Limb (tissue), 2 donors: ENCODE measurements around the gene ADCY7.
A peak's percentile ranks its signal among the peaks of the same experiment; 100 is the strongest.

Experiments used
- DNase-seq, 2 donors: peaks; one replicate each; pipeline ENCODE4 v3.0.0-alpha.2; 2016; ENCODE audit errors: extremely low spot score in 2 of 2

ADCY7 gene

DNA sequence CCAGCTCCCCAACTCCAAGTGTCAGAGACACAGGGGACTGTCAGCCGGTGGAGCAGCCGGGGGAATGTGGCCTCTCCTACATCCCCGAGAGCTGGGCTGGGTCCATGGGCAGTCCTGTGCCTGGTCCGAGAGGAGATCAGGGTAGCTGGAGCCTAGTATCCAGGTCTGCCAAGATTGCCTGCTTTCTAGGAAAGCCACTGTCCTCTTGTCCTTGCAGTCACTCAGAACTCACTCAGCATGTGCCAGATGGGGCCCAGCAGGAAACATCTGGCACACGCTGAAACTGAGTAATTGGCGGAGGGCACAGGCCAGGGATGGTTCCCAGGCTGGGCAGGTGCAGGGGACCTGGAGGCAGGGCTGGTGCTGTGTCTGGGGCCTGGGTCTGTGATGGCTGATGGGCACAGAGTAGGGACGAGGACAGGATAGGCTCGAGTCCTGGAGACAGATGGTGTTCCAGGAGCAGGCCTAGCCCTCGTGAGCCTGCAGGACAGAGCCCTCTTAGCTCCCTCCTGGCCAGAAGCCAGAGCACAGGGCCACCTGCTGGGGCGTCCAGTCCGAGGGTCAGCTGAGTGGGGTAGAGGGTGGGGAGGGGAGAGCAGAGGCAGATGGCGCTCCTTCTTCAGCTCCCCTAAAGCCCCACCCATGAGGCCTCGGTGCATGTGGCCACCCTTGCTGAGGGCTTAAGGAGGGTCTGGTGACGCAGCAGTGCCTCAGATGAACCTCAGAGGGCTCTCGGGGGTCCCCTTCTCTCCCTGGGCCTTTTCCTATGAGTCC, 31.1 kb downstream of the ADCY7 start:
- peak in 1 of 2 donors; percentile 12 for DNase-seq

DNA sequence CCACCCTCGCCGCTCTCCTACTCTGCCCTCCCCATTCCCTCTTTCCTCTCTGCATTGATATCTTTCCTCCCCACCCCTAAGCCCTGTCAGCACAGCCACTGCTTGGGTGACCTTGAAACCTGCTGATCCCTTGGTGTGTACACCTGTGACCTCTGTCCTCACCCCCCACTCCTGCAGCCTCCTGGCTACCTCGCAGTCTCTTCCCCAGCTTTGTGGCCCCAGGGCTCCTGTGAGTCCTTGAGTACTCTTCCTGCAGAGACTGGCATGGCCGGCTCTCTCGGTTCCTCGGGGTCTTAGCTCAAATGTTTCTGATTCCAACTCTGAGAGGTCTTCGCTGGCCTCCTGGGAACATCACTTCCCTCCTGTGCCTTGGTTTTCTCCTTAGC, 31.7 kb downstream of the ADCY7 start:
- DNase-seq, result no peak

DNA sequence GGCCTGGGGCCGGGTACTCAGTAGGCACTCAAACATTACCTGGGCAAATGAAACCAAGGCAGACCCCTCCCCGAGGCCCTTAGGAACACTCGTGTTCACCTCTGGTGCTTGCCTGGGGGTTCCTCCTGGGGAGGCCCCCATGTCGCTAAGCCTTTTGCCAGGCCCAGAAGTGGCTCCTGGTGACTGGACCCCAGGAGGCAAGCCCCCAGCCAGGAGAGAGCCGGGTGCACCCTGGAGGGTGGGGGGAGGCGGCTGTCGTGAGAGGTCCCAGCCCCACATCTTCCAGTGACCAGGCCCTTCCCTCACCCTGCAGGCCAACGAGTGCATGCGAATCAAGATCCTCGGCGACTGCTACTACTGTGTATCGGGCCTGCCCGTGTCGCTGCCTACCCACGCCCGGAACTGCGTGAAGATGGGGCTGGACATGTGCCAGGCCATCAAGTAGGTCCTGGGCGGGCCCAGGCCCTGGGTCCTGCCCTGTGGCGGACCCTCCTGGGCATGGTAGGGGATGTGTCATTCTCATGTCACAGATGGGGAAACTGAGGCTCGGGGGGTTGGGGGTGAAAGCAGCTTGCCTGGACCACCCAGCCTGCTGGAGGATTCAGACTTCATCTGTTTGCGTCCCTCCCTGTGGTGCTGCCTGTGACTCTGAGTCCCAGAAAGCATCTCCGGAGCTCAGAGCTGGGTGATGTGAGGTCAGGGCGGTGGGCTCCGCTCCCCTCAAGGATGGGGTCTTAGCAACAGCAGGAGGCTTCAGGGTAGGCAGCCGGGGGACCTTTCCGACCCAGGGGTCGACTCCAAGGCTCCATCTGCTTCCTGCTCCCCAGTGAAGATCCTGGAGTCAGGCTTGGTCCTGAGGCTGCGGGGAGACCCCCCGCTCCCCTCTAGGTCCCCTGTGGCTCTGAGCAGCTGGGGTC, 32.5 kb downstream of the ADCY7 start:
- no peak for DNase-seq

DNA sequence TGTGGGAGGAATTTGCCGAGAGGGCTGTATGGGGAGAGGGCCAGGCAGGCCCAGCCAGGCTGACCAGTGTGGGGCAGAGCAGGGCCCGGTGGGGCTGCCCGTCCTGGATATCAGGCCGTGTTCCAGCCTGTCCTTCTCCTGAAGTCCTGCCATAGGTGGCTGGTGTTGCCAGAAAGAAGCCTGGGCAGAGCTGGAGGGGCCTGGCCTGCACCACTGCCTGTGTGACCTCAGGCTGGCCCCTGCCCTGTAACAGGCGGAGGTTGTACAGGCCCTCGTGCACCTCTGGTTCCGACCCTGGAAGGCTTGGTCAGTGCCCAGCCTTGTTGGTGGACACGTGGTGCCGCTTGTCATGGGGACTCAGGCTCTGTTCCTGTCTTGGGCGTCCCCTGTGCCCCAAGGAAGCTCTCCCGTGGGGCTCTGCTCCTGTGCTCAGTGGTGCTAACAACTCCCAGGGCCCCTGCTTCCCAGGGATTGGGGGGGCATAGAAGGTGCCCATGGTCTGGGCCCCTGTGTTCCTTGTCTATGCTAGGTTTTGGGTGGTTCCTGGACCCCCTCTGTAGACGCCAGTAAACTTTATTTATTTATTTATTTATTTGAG, 33.3 kb downstream of the ADCY7 start:
- no peak for DNase-seq

DNA sequence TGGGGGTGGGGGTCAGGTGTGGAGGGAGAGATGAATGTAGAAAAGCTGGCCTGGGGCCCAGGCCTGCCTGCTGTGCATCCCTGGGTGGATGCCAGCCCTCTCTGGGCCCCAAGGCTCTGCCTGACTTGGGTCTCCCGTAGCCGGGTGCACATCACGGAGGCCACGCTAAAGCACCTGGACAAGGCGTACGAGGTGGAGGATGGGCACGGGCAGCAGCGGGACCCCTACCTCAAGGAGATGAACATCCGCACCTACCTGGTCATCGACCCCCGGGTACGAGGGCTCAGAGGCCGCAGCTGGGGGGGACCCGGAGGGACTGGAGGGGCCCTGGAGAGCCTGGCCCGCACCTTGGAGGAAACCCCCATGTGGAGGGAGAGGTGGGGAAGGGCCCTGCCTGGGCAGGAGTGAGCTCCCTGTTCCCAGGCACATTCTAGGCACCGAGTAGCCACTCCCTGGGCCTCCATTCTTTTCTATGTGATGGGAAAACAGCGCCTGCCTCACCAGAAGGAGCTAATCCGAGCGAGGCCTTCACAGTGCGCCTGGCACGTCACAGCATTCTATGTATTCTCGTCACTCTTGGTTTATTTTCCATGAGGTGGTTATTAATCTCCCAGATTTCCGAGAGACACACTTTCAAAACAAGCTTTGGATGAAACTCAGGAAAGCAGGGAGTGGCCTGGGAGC, 34.7 kb downstream of the ADCY7 start:
- no peak for DNase-seq

DNA sequence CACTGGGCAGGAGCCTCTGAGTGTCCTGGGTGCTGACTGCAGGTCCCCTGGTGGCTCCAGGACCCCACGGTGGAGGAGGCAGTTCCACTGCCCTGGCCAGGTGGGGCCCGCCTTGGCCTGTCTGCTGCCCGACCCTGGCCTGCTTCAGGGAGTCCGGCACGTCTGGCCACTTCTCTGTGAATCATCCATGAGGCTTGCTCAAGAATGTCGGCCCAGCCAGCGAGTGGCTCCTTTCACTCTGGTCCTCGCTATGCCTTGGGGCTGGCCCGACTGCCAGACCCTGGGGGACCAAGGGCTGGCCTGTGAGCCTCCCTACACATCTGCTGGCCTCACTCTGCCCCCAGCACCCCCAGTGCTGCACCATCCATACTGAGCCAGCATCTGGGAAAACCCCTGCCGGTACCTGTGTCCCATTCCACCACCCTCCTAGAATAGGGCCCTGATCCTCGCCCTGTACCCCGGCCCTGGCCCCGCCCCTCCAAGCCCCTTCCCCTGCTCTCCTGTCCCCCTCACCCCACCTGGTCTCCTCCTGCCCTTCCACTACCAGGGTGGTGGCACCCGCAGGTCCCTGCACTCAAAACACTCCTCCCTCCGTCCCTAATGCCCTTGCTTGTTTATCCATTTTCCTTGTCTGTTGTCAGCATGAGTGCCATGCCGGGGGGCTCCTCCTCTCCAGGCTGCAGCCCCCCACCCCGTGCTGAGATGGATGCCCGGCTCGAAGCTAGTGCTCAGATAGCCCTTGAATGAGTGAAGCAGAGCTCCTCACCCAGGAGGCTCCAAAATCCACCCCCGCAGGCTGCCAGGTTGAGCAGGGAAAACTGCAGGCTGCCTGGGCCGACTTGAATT, 35.5 kb downstream of the ADCY7 start:
- DNase-seq, result peak in 1 of 2 donors; percentile 30

DNA sequence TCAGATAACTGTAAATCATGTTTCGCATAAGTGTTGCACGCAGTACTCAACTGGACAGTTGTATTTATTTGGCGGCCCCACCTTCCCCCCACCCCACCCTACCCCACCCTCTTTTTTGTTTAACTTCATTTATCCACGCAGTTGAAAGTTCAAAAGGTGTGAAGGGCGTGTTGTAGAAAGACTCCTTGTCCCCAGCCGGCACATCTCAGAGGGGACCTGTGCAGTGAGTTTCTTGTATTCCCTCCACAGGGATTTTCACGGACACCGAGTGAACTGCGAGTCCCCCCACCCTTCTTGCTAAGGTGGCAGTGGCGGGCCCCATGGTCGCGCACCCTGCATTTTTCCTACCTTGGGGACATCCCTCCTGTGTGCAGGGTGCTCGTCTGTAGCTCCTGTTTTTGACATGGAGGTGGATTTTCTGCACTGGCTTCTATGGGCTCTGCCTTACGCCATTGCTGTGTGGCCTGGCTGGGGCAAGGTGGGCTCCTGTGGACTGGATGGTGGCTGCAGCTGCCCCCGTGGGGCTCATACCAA, 36.2 kb downstream of the ADCY7 start:
- peak in 1 of 2 donors; percentile 19 for DNase-seq

DNA sequence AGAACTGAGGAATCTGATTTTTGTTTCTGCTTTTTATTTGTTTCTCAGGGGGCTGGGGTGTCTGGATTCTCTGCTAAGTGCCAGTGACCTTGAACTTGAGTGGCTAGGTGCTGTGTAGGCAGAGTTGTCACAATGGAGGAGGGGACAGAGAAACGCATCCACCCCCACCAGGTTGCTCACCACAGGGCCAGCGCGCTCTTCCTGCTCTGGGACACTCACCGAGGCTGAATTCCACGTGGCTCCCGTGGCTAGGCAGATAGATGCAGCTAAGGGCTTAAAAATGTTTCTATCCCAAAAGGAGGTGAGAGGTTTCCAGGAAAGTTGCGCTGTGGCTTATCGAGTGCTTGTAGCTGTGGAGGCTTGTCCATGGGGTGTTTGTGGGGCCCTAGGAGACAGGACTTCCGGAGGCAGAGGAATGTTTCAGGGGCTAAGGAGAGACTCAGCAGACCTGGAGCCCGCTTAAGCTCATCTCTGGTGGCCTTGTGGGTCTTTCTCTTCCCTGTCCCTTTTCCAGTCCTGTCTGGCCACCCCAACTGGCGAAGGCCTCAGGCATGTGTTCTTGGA, 36.8 kb downstream of the ADCY7 start:
- DNase-seq, result no peak

DNA sequence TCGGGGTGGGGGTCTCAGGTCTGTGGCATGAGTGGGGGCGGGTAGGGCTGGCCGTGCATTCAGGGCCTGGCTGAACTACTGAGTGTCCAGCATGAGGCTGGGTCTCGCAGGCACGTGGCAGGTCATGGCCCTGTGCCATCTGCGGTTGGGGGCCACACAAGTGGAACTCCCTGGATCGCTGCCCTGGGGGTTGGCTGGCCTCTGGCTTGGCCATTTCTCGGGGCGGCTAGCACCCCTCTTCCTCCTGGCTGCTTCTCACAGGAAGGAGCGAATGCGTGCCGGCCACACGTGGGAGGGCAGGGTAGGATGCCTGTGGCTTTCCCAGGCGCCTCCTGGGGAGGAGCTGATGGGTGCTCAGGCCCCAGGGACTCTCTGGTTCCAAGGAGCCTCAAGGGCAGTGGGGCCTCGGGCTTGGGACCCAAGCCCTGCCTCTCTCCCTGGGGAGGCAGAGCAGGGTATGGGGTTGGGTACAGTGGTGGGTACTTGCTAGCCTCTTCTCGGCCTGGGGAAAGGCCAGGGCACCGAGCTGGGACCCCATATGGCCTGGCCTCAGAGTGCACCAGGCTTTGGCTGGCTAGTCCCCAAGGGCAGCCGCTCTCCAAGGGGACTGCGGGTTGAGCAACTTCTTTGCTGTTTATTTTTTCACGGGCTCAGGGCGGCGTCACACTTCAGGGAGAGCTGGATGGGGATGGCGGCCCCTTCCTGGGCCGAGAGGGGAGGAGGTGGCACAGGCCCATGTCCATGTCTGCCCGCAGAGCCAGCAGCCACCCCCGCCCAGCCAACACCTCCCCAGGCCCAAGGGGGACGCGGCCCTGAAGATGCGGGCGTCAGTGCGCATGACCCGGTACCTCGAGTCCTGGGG, 37.5 kb downstream of the ADCY7 start:
- peak in 1 of 2 donors; percentile 27 for DNase-seq

DNA sequence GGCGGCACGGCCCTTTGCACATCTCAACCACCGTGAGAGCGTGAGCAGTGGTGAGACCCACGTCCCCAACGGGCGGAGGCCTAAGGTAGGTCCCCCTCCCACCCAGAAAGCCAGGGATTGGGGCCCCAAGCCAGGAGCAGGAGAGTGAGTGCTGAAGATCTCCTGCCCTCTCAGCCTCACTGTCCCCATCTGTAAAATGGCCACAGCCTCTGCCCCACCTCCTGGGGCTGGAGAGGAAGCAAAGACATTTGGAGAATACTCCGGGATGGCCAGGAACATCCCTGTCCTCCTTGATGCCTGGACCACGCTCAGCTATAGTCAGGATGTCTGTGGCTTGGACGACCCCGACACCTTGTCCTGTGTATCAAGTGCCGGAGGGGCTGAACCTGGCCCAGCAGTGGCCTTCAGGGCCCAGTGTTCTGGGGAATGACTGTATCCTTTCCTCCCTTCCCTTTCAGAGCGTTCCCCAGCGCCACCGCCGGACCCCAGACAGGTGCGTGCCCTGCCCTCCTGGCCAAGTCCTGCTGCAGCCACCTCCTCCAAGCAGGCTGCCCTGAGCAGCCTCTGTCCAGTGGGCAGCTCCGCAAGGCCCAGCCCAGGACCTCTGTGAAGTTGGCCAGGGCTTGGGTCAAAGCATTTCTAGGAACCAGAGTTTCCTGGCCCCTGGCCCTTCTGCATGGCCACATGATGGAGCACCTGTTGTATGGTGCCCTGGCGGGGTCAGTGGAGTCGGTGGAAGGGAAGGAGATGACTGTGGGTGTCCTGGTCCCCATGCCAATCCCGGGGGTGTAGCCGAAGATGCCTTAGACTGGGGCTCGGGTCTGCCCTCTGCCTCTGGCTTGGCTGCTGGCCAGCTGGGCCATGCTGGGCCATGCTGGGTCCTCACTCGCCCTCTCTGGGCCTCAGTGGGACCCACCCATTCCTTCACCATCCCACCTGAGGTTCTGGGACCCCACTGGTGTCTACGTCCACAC, 38.4 kb downstream of the ADCY7 start:
- DNase-seq, result peak in 1 of 2 donors; percentile 25

DNA sequence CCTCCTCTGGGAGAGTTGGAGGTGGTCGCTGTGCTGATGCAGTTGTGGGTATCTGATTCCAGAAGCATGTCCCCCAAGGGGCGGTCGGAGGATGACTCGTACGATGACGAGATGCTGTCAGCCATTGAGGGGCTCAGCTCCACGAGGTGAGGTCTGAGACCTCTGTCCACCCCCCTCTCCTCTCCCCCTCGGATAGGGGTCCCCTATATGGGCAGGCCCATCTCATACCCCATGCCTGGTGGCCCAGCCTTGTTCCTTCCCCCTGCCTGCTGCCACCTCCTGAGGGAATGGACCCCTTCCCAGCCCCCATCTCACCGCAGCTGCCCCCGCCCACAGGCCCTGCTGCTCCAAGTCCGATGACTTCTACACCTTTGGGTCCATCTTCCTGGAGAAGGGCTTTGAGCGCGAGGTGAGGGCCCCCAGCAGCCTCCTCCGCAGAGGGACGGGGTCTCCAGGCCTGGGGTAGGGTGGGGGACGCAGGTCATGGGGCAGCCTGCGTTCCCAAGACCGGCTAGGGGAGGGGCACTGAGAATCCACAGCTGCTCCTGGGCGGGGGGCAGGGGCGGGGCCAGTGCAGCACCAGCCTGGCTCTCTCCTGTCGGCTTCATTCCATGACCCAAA, 39.2 kb downstream of the ADCY7 start:
- DNase-seq, result peak in 1 of 2 donors; percentile 28

DNA sequence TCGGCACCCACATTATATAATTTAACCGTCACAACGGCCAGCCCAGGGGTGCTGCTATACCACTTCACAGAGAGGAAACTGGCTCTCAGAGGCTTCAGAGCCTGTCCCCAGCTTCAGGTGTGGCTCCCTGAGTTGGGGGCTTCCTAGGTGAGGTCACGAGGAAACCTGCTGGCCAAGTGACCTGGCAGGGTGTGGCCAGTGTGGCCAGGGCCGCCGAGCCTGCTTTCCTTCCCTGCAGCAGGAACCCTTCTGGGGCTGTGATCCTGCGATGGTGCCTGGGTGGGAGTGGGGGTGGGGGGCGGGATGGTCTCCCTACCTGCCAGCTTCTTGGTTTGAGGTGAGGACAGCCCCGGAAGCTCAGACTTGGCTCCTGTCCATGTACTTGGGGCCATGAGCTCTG, 39.9 kb downstream of the ADCY7 start:
- DNase-seq, result no peak

DNA sequence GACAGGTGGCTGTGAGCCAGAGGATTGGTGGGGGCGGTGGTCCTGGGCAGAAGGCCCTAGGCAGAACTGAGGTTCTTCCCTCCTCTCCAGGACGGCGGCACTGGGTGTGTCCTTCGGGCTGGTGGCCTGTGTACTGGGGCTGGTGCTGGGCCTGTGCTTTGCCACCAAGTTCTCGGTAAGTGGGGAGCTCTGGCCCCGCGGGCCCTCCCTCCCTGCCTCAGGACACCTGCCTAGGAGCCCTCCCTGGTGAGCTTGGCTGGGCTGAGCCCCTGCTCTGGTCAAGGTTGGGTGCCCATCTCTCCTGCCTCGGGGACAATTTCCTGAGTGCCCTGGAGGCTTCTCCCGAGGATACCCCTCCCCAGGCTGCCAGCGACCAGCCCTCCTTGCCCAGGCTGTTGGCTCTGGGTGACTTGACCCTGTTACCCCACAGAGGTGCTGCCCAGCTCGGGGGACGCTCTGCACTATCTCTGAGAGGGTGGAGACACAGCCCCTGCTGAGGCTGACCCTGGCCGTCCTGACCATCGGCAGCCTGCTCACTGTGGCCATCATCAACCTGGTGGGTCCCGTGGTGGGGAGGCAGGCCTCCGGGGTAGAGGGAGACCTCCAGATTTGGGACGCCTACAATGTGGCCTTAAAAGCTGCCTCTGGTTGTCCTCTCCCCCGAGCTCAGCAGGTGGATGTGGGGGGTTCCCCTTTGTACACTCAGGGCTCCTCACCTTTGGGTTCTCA, 42.0 kb downstream of the ADCY7 start:
- peak in 1 of 2 donors; percentile 26 for DNase-seq

DNA sequence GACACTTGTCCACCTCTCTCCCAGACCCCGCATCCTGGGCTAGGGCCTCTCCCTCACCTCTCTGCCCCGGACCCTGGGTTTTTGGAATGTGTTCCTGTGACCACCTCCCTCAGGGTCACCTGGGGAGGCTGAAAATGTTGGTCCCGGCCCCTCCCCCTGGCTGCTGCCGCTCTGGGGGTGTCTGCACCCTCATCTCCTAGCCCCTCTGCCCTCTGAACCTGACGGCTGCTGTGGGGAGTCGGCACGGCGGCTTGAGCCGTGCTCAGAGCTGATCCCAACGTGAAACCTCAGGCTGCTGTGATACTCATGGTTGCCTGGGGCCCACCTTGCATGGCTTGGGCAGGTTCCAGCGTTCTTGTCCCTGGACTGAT, 42.8 kb downstream of the ADCY7 start:
- peak in 1 of 2 donors; percentile 29 for DNase-seq

DNA sequence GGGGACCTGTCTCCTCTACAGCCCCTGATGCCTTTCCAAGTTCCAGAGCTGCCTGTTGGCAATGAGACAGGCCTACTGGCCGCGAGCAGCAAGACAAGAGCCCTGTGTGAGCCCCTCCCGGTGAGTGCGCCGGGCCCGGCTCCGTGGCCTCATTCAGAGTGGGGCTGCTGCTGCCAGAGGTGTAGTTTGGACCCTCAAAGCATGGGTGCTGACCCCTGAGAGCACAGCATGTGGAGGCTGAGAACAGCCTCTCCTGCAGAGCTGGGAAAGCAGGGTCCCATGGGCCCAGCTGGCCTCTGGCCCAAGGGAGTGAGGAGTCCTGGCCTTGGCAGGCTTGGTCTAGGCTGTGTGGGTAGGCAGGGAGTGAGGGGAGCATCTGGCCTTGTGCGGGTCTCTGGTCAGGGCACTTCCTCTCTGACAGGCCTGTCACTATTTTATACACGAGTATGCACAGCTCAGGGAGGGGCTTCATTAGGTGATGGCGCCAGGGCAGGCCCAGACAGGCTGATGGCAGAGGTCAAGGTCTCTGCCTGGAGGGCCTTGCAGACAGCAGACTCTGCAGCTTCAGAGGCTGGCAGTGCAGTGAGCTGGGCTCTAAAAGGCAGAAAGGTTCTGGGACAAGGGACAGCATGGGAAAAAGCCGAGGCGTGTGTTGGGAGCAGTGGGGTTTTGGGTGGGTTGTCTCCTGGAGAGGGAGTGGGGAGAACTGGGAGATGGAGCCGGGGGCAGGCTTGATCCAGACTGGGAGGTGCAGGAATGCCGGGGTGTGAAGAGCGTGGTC, 43.4 kb downstream of the ADCY7 start:
- peak in 1 of 2 donors; percentile 29 for DNase-seq
